Measurements from ENCODE around the gene TMEM114.

TMEM114 gene

GRCh38 chr16:8547762-8548161 lies 42.5 kb downstream of the TMEM114 start:
- TF ChIP-seq CTCF (IDR thresholded peaks at IDR 0.05; ENCODE audit: low read depth, low read length), result no peak
- no peaks in the 10 kb centered on the region for H3K9me3 ChIP-seq (ENCODE audit: severe bottlenecking)
- no peaks in the 10 kb centered on the region for H3K36me3 ChIP-seq
- no peak for DNase-seq
- H3K27me3 ChIP-seq (ENCODE audit: insufficient read depth, low read depth, severe bottlenecking), result peaks cover 80% of the 10 kb centered on the region
- no peak overlapping the region for H3K27ac ChIP-seq
- no peak overlapping the region for H3K4me3 ChIP-seq (ENCODE audit: low read depth, low read length)

- Histone ChIP-seq H3K36me3 (no peaks in the 10 kb centered on the region), H3K27ac (no peak overlapping the region), H3K27me3 (ENCODE audit: insufficient read depth, low read depth, severe bottlenecking) (peaks cover 89% of the 10 kb centered on the region), H3K4me3 (ENCODE audit: low read depth, low read length) (no peak overlapping the region), H3K9me3 (ENCODE audit: severe bottlenecking) (no peaks in the 10 kb centered on the region)
- TF ChIP-seq CTCF (IDR thresholded peaks at IDR 0.05; ENCODE audit: low read depth, low read length), result no peak
- no peak for DNase-seq
These were observed 45.9 kb downstream of the TMEM114 start for GRCh38 chr16:8544406-8544805.

GRCh38 chr16:8543258-8543657 lies 47.1 kb downstream of the TMEM114 start:
- Histone ChIP-seq H3K36me3 (no peaks in the 10 kb centered on the region), H3K4me3 (ENCODE audit: low read depth, low read length) (no peak overlapping the region), H3K27ac (no peak overlapping the region), H3K27me3 (ENCODE audit: insufficient read depth, low read depth, severe bottlenecking) (peaks cover 94% of the 10 kb centered on the region), H3K9me3 (ENCODE audit: severe bottlenecking) (no peaks in the 10 kb centered on the region)
- TF ChIP-seq CTCF (IDR thresholded peaks at IDR 0.05; ENCODE audit: low read depth, low read length), result no peak
- DNase-seq, result no peak

DNA sequence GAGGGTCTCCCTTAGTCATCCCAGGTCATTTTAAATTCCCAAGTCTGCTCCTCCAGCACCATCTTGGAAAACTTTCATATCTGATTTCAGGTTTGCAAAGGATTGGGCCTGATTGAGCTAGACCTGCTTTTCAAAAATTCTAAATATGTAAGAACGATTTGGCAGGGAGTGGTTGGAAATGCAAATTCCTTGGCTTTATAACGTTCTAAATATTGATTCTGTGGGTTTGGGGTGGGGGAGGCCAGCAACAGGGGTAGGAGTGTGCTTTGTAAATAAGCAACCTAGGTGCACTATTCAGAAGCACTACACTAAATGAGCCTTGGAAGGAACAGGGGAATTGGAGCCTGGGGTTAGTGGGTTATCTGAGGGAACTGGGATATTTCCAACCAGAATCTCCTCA lies 47.9 kb downstream of the TMEM114 start:
- no peak overlapping the region for H3K4me3 ChIP-seq (ENCODE audit: low read depth, low read length)
- H3K27ac ChIP-seq, result no peak overlapping the region
- TF ChIP-seq CTCF (IDR thresholded peaks at IDR 0.05; ENCODE audit: low read depth, low read length), result no peak
- peaks cover 87% of the 10 kb centered on the region for H3K27me3 ChIP-seq (ENCODE audit: insufficient read depth, low read depth, severe bottlenecking)
- no peaks in the 10 kb centered on the region for H3K36me3 ChIP-seq
- no peak for DNase-seq
- no peaks in the 10 kb centered on the region for H3K9me3 ChIP-seq (ENCODE audit: severe bottlenecking)

DNA sequence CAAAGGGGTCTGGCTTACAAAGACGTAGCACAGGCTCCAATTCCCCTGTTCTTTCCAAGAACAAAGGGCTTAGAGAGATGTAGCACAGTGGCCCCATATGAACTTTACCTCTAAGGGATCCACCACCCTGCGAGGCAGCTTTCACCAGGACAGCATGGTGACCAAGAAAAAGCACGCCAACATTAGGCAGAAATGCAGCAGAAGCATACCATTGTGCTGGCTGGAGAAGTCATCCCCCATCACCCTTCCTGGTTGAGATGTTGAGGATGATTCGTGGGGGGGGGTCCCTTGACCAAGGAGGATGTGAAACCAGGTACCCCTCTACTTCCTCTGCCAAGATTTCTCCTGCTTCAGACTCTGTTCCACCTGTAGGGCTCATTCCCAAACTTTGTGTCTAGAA lies 48.4 kb downstream of the TMEM114 start:
- no peak overlapping the region for H3K27ac ChIP-seq
- H3K27me3 ChIP-seq (ENCODE audit: insufficient read depth, low read depth, severe bottlenecking), result peaks cover 89% of the 10 kb centered on the region
- DNase-seq, result no peak
- no peaks in the 10 kb centered on the region for H3K36me3 ChIP-seq
- H3K4me3 ChIP-seq (ENCODE audit: low read depth, low read length), result no peak overlapping the region
- TF ChIP-seq CTCF (IDR thresholded peaks at IDR 0.05; ENCODE audit: low read depth, low read length), result no peak
- no peaks in the 10 kb centered on the region for H3K9me3 ChIP-seq (ENCODE audit: severe bottlenecking)

GRCh38 chr16:8537691-8538342 lies 52.5 kb downstream of the TMEM114 start:
- no peak for DNase-seq
- Histone ChIP-seq H3K27ac (no peak overlapping the region), H3K9me3 (ENCODE audit: severe bottlenecking) (no peaks in the 10 kb centered on the region), H3K4me3 (ENCODE audit: low read depth, low read length) (no peak overlapping the region), H3K27me3 (ENCODE audit: insufficient read depth, low read depth, severe bottlenecking) (peaks cover 87% of the 10 kb centered on the region), H3K36me3 (no peaks in the 10 kb centered on the region)
- no peak for TF ChIP-seq CTCF (IDR thresholded peaks at IDR 0.05; ENCODE audit: low read depth, low read length)

Measured in WERI-Rb-1 (cell line).